ENCODE results near the gene COG7.
"Not testable (repeated sequence)": the region's sequence is repeated elsewhere in the genome, so short reads cannot be mapped to it uniquely, and the experiment has no call there.

- not testable (repeated sequence) for TF ChIP-seq CTCF (optimal IDR thresholded peaks at IDR 0.05 in 1 of 3, IDR thresholded peaks at IDR 0.05 in 1 of 3, conservative IDR thresholded peaks at IDR 0.05 in 1 of 3; ENCODE audit: extremely low read depth in 1 of 3, insufficient read depth in 2 of 3, low read length in 3 of 3); EZH2 (IDR thresholded peaks at IDR 0.05; ENCODE audit: low read length)
These were observed 86.6 kb downstream of the COG7 start for GRCh38 chr16:23366341-23366740.

Data from keratinocyte (primary cell).